ENCODE data around the gene UBASH3A. TPM values are rescaled to one million over a fixed set of nuclear protein-coding genes. Genes with fewer than 3 reads are reported as not detected.

The UBASH3A gene
- total RNA-seq, 3 donors from 2014 or later: 0.60 to 2.5 (median 1.8) TPM

- H3K4me3 ChIP-seq: no peak overlapping the region
- H3K4me1 ChIP-seq (ENCODE audit: low read depth): peaks cover 9% of the 10 kb centered on the region
- H3K36me3 ChIP-seq (ENCODE audit: low read depth): no peaks in the 10 kb centered on the region
- no peak for TF ChIP-seq CTCF (IDR thresholded peaks at IDR 0.05)
- intact Hi-C loops (cut with DNase I, micrococcal nuclease): no loop called here
- H3K9me3 ChIP-seq: no peaks in the 10 kb centered on the region
- ATAC-seq (no peak), DNase-seq (no peak)
These were observed 43.5 kb downstream of the UBASH3A start for GRCh38 chr21:42447182-42447581.

GRCh38 chr21:42447732-42448131 lies 44.0 kb downstream of the UBASH3A start:
- ATAC-seq: no peak
- no peak for TF ChIP-seq CTCF (IDR thresholded peaks at IDR 0.05)
- DNase-seq: no peak
- Histone ChIP-seq H3K9me3 (no peaks in the 10 kb centered on the region), H3K4me3 (no peak overlapping the region), H3K4me1 (ENCODE audit: low read depth) (peaks cover 9% of the 10 kb centered on the region), H3K36me3 (ENCODE audit: low read depth) (no peaks in the 10 kb centered on the region)
- intact Hi-C loops (cut with DNase I, micrococcal nuclease): no loop called here

GRCh38 chr21:42448686-42449085 lies 45.0 kb downstream of the UBASH3A start:
- H3K4me1 ChIP-seq (ENCODE audit: low read depth): peaks cover 9% of the 10 kb centered on the region
- H3K36me3 ChIP-seq (ENCODE audit: low read depth): no peaks in the 10 kb centered on the region
- H3K4me3 ChIP-seq: no peak overlapping the region
- TF ChIP-seq CTCF (IDR thresholded peaks at IDR 0.05): no peak
- DNase-seq (peak in 2 of 3 donors; percentile 19 to 40), ATAC-seq (no peak)
- intact Hi-C loops (cut with DNase I, micrococcal nuclease): no loop called here
- H3K9me3 ChIP-seq: no peaks in the 10 kb centered on the region

- no peaks in the 10 kb centered on the region for H3K36me3 ChIP-seq (ENCODE audit: low read depth)
- H3K4me1 ChIP-seq (ENCODE audit: low read depth): peaks cover 9% of the 10 kb centered on the region
- TF ChIP-seq CTCF (IDR thresholded peaks at IDR 0.05): no peak
- H3K9me3 ChIP-seq: no peaks in the 10 kb centered on the region
- H3K4me3 ChIP-seq: no peak overlapping the region
- intact Hi-C loops (cut with DNase I, micrococcal nuclease): no loop called here
- ATAC-seq (no peak), DNase-seq (no peak)
These were observed 48.2 kb downstream of the UBASH3A start for GRCh38 chr21:42451941-42452340.

GRCh38 chr21:42452401-42453223 lies 48.9 kb downstream of the UBASH3A start:
- Histone ChIP-seq H3K4me3 (no peak overlapping the region), H3K36me3 (ENCODE audit: low read depth) (no peaks in the 10 kb centered on the region), H3K4me1 (ENCODE audit: low read depth) (peaks cover 9% of the 10 kb centered on the region), H3K9me3 (no peaks in the 10 kb centered on the region)
- ATAC-seq (no peak), DNase-seq (peak in 1 of 3 donors; percentile 46)
- intact Hi-C loops (cut with DNase I, micrococcal nuclease): no loop called here
- TF ChIP-seq CTCF (IDR thresholded peaks at IDR 0.05): no peak
